Measurements from ENCODE around the gene NEDD9. TPM values are rescaled to one million over a fixed set of nuclear protein-coding genes. Genes with fewer than 3 reads are reported as not detected.
A peak's percentile ranks its signal among the peaks of the same experiment; 100 is the strongest.

NEDD9 gene
- total RNA-seq, 4 donors from 2014 or later: 19.8 to 49.4 (median 35.6) TPM

DNA sequence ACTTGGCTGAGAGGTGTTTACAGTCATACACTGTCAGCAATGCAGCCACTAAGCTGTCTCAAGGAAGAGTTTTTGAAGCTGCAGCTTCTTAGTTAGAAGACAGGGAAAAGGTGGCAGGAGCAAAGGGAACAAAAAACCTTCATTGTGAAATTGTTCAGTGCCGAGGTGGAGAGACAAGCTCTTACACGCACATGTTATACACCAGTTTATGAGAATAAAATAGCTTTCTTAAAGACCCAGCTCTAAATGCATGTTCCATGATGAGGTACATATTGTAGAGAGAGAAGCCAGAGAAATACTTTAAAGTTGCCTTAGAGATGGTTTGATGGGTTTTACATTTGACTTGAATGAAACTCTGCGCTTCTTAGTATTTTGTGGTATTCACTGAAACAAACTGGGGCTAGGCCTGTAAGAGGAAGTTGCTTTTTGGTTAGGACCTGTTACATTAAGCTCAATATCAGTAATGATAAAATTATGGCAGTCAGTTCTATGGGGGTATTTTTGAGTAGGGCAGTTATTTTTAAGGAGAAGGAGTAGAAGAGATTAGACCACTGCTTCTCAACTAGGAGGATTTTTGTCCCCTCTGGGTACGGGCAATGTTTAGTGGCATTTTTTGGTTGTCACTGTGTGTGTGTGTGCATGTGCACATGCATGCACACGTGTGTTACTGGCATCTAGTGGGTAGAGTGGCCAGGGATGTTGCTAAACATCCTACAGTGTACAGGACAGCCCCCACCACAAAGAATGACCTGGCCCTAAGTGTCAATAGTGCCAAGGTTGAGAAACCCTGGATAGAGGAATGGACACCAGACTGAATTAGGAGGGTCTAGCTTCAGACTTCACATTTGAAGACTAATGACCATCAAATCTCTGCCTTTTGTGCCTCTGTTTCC lies 9.8 kb downstream of the NEDD9 start:
- Histone ChIP-seq H3K4me3 (peak overlapping the region in 1 of 4 donors; percentile 10), H3K4me1 (peaks cover 1 to 16% of the 10 kb centered on the region in 2 donors), H3K27ac (peak overlapping the region; percentile 1 to 84 (median 74)), H3K36me3 (no peaks in the 10 kb centered on the region), H3K9me3 (no peaks in the 10 kb centered on the region), H3K27me3 (no peaks in the 10 kb centered on the region)
- DNase-seq (no peak), ATAC-seq (no peak)
- intact Hi-C loops (cut with DNase I; ENCODE audit: low total_unique reads): no loop called here
- TF ChIP-seq, protein P1, sequence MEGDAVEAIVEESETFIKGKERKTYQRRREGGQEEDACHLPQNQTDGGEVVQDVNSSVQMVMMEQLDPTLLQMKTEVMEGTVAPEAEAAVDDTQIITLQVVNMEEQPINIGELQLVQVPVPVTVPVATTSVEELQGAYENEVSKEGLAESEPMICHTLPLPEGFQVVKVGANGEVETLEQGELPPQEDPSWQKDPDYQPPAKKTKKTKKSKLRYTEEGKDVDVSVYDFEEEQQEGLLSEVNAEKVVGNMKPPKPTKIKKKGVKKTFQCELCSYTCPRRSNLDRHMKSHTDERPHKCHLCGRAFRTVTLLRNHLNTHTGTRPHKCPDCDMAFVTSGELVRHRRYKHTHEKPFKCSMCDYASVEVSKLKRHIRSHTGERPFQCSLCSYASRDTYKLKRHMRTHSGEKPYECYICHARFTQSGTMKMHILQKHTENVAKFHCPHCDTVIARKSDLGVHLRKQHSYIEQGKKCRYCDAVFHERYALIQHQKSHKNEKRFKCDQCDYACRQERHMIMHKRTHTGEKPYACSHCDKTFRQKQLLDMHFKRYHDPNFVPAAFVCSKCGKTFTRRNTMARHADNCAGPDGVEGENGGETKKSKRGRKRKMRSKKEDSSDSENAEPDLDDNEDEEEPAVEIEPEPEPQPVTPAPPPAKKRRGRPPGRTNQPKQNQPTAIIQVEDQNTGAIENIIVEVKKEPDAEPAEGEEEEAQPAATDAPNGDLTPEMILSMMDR (IDR thresholded peaks at IDR 0.05 in 4 of 5, conservative IDR thresholded peaks at IDR 0.05 in 1 of 5): no peak
- no peak for TF ChIP-seq POLR2A (IDR thresholded peaks at IDR 0.05)
- in situ Hi-C loops (cut with MboI; ENCODE audit: low sequenced_read_pairs in 4 of 4): no loop called here

DNA sequence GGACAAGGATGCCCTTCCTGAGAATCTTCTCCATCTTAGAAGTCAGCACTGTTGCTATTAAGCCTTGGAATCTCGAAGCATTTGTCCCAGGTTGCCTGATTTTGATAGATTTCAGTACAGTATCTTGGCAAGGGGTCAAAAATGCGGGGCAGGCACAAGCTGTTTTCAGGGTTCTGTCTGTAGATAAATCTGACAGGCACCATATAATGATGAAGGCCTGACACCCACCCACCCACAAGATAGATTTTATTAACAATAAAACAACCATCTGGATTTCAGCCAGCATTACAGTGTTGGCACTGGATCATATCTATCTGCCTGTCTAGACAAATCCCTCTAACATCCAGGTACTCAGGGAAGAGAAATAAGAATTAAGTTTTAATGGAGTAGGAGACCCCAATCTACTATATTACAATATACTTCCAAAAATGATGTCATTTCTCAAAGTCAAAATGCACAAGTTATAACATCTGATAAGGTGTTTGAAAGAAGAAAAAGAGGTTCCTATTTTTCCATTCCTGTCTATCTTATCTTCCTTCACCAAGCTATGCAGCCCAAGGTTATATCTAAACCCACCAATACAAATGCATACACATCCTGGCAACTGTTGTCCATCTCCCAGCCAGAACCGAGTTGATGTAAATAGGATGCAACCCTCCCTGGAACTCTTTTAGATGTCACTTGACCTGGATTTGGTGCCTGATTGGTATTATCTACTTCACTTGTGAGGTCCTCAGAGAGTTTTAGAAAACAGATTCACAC lies 10.7 kb downstream of the NEDD9 start:
- intact Hi-C loops (cut with DNase I; ENCODE audit: low total_unique reads): no loop called here
- DNase-seq (no peak), ATAC-seq (no peak)
- in situ Hi-C loops (cut with MboI; ENCODE audit: low sequenced_read_pairs in 4 of 4): no loop called here
- H3K4me1 ChIP-seq: peaks cover 9 to 21% of the 10 kb centered on the region in 2 donors
- no peaks in the 10 kb centered on the region for H3K36me3 ChIP-seq
- TF ChIP-seq POLR2A (IDR thresholded peaks at IDR 0.05): no peak
- TF ChIP-seq, protein P1 (IDR thresholded peaks at IDR 0.05 in 4 of 5, conservative IDR thresholded peaks at IDR 0.05 in 1 of 5): no peak
- no peaks in the 10 kb centered on the region for H3K27me3 ChIP-seq
- H3K9me3 ChIP-seq: no peaks in the 10 kb centered on the region
- H3K4me3 ChIP-seq: peak overlapping the region in 1 of 4 donors; percentile 10
- H3K27ac ChIP-seq: peak overlapping the region in 3 of 4 donors; percentile 74 to 84 (median 75)

DNA sequence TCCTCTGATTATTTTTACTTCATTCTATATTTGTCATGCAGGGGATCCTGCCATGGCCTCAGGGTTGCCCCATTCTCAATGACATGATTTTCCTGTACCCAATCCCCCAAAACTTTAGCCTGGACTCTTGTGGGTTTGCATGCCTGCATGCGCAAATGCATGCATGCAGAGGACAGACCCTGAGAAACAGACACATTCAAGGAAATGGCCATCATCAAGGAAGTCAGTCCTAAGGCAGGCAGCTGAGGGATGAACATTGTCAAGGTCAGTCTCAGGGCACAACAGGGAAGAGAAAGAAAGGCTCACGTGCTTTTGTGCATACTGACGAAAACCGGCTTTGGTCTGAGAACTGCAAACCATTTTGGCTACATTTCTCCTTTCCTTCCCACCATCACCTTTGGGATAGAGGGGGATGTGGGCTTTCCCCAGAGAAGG lies 13.1 kb downstream of the NEDD9 start:
- TF ChIP-seq, protein P1 (IDR thresholded peaks at IDR 0.05 in 4 of 5, conservative IDR thresholded peaks at IDR 0.05 in 1 of 5): no peak
- TF ChIP-seq POLR2A (IDR thresholded peaks at IDR 0.05): no peak
- H3K4me3 ChIP-seq: peak overlapping the region in 2 of 4 donors; percentile 3 to 7
- intact Hi-C loops (cut with DNase I; ENCODE audit: low total_unique reads) (no loop called here), in situ Hi-C loops (cut with MboI; ENCODE audit: low sequenced_read_pairs in 4 of 4) (no loop called here)
- no peaks in the 10 kb centered on the region for H3K36me3 ChIP-seq
- H3K9me3 ChIP-seq: no peaks in the 10 kb centered on the region
- H3K27ac ChIP-seq: peak overlapping the region; percentile 61 to 84 (median 74)
- DNase-seq: no peak
- H3K4me1 ChIP-seq: peaks cover 25 to 45% of the 10 kb centered on the region in 2 donors
- ATAC-seq: no peak
- H3K27me3 ChIP-seq: no peaks in the 10 kb centered on the region

DNA sequence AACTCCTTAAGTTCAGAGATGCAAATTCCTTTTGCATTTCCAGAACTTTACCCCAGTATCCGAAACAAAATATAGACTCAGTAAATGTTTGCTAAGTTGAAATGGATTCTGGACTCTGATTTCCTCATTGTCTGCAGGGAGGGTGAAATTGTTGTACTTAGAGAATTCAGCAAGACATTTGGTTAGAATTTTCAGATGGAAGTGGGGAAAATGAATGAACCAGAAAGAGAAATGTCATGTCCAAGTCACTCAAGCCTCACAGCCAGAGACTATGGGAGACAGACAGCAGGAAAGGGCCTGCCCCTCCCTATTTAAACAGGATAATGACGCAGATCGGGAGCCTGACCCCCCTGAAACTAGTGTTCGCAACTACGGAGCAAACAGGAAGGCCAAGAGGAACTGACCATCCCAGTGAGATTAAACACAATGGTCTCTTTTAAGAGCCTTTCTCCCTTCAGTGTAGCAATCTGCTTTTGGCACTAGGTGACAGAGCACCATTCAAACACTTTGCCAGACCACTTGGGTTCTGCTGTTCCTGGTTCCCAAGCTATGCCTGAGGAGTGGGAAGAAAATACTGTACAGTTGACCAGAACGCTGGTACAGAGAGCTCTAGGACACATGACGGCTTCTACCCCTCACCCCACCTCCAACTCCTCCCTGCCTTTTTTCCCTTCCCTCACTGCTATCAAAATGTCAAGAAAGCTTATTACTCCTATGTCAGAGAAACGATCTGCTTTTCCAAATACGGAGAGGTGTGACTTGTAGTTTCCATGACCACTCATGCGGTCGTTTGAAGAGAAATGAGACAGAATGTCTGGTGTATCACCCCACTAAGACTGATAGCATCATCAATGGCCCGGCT lies 13.7 kb downstream of the NEDD9 start:
- in situ Hi-C loops (cut with MboI; ENCODE audit: low sequenced_read_pairs in 4 of 4): no loop called here
- Histone ChIP-seq H3K4me1 (peaks cover 30 to 52% of the 10 kb centered on the region in 2 donors), H3K36me3 (no peaks in the 10 kb centered on the region), H3K9me3 (no peaks in the 10 kb centered on the region), H3K4me3 (peak overlapping the region in 1 of 4 donors; percentile 9), H3K27me3 (no peaks in the 10 kb centered on the region), H3K27ac (peak overlapping the region; percentile 61 to 84 (median 74))
- DNase-seq (peak; percentile 37 to 55), ATAC-seq (peak; percentile 64 to 67)
- TF ChIP-seq, protein P1 (IDR thresholded peaks at IDR 0.05 in 4 of 5, conservative IDR thresholded peaks at IDR 0.05 in 1 of 5): no peak
- peak in 1 of 2 donors; percentile 50 for TF ChIP-seq POLR2A (IDR thresholded peaks at IDR 0.05)
- intact Hi-C loops (cut with DNase I; ENCODE audit: low total_unique reads): no loop called here

Measured in gastrocnemius medialis (tissue), 4 donors.